Colon (tissue), 2 donors: Measurements from ENCODE around the gene OR2T12.
"Not testable (repeated sequence)": the region's sequence is repeated elsewhere in the genome, so short reads cannot be mapped to it uniquely, and the experiment has no call there.

ENCODE experiments used
- FAIRE-seq: peaks from 2 replicates; lab custom pipeline; 2012; peaks lifted over from hg19 to GRCh38; lab: Jason Lieb, UNC
- donor health status: control.
- donor health status: control.

Gene OR2T12, protein sequence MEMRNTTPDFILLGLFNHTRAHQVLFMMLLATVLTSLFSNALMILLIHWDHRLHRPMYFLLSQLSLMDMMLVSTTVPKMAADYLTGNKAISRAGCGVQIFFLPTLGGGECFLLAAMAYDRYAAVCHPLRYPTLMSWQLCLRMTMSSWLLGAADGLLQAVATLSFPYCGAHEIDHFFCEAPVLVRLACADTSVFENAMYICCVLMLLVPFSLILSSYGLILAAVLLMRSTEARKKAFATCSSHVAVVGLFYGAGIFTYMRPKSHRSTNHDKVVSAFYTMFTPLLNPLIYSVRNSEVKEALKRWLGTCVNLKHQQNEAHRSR

DNA sequence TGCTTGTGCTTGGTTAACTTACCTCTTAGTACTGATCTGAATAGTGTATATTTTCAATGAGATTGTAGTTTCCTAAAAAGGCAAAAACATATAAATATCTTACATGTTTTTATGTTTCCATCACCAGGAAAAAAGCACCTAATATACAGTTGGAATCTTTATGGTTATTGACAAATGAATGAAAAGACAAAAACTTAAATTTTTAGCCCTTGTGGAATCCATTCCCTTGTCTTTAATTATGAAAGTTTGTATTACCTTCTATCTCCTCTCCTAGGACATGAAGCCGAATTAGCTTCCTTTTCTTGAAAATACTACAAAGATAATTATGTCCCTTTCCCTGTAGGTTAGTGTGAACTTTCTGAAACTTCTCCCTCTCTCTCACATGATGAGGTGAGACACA lies at the start of gene OR2T12:
Gene OR2T12, minus strand, starts transcription at position 101 of the 400 bp plus-strand sequence. CDS start 7,846 bp downstream, outside the sequence.
- no peak for FAIRE-seq

- no peak for FAIRE-seq
Measured at GRCh38 chr1:248348475-248348874, 45.3 kb upstream of the OR2T12 start, which contains the start of gene OR14C36. Gene OR14C36 (plus strand): TSS chr1:248348775. CDS start chr1:248348775, 0 bp downstream.

GRCh38 chr1:248343451-248343850 lies 40.2 kb upstream of the OR2T12 start:
- no peak for FAIRE-seq

GRCh38 chr1:248324468-248324867 lies 21.2 kb upstream of the OR2T12 start, which contains the start of gene OR2M7:
Gene OR2M7 (minus strand): TSS chr1:248324568. CDS start chr1:248324568, 0 bp downstream.
- FAIRE-seq, result no peak

GRCh38 chr1:248316796-248317195 lies 13.6 kb upstream of the OR2T12 start:
- FAIRE-seq, result no peak

- FAIRE-seq, result not testable (repeated sequence)
Measured at GRCh38 chr1:248306740-248307139, 3.5 kb upstream of the OR2T12 start.

DNA sequence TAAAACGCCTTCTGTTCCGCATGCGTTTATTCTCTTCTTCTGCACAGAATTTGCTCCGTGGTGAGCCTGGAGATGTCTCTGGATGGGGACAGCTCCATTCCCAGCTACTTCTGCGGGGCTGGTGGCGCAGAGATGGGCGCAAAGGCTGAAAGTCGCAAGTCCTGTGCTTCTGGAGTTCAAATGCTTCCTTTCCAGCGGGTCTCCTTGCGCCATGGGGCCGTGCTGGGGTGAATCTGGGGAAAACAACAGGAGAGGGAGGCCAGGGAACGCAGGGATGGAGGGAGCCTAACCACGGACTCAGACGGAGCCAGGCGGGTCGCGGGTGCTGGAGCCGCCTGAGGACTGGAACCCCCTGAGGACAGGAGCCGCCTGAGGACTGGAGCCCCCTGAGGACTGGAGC lies 2.9 kb upstream of the OR2T12 start:
- no peak for FAIRE-seq

- FAIRE-seq, result not testable (repeated sequence)
Measured at GRCh38 chr1:248305672-248306071, 2.4 kb upstream of the OR2T12 start.

DNA sequence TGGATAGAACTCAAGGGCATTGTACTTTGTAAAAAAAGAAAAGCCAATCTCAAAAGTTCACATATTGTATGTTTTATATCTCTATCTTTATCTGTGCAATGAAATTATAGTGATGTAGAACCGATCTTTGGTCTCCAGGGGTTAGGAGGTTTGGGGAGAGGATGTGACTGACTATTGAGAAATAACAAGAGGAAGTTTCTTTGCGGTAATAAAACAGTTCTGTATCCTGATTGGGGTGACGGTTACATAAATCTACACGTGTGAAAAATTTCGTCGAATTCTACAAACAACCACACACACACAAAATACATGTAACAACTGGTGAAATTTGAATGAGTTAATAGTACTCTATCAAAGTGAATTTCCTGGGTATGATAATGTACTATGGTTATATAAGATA lies 14.8 kb downstream of the OR2T12 start:
- no peak for FAIRE-seq

DNA sequence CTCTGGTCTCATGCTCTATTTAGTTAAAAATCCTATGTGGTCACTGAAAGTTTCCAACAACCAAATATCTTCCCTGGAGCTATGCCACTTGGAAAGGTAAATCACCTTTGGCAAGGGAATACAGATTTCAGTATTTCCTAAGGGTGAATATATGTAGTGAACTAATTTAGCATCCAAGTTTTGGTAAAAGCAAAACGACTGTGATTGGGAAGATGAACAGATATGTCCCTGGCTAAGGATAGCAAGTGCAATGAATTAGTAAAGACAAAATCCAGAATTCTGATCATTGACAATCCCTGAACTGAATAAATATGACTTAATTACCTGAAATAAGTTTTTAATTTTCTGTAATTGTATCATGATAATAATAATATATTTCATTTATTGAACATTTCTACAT lies 25.3 kb downstream of the OR2T12 start, which contains the start of gene OR2T33:
Gene OR2T33, minus strand, starts transcription at position 101 of the 400 bp plus-strand sequence. CDS start 4,162 bp downstream, outside the sequence.
- FAIRE-seq, result no peak

DNA sequence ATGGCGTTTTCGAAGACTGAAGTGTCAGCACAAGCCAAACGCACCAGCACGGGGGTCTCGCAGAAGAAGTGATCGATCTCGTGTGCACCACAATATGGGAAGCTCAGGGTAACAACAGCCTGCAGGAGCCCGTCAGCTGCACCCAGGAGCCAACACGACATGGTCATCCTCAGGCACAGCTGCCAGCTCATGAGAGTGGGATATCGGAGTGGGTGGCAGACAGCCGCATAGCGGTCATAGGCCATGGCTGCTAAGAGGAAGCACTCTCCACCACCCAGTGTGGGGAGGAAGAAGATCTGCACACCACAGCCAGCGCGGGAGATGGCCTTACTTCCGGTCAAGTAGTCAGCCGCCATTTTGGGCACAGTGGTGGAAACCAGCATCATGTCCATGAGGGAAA lies 30.0 kb downstream of the OR2T12 start:
- FAIRE-seq, result not testable (repeated sequence)

GRCh38 chr1:248268178-248268577 lies 35.0 kb downstream of the OR2T12 start:
- FAIRE-seq, result no peak

DNA sequence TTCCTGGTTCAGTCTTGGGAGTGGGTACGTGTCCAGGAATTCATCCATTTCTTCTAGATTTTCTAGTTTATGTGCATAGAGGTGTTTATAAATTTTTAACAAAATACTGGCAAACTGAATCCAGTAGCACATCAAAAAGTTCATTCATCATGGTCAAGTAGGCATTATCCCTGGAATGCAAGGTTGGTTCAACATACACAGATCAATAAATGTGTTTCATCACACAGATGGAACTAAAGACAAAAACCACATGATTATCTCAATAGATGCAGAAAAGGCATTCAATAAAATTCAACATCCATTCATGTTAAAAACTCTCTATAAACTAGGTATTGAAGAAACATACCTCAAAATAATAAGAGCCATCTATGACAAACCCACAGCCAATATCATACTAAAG lies 43.9 kb downstream of the OR2T12 start:
- FAIRE-seq, result not testable (repeated sequence)

GRCh38 chr1:248243204-248243603 lies 60.0 kb downstream of the OR2T12 start:
- no peak for FAIRE-seq
